GM23338 (cell line): ENCODE results near the gene TMBIM1. TPM values are rescaled to one million over a fixed set of nuclear protein-coding genes. Genes with fewer than 3 reads are reported as not detected.

Experiments
- ATAC-seq: fragments of 200-7000 bp; cut with Tn5 transposase; 3 replicates; pipeline ENCODE4 v1.9.1; 2020
- DNase-seq: peaks from one replicate; pipeline ENCODE4 v3.0.0-alpha.2; 2015; ENCODE audit warnings: low spot score
- H2AFZ ChIP-seq: fragments of 200-600 bp; sonication (generic); 2 replicates; pipeline ENCODE4 v1.8.0; 2016; ENCODE audit warnings: antibody characterized with exemption, mild to moderate bottlenecking, moderate library complexity
- H3F3A ChIP-seq: fragments of 200-600 bp; sonication (generic); replicated peaks from 2 replicates; pipeline ENCODE4 v1.8.0; 2017; ENCODE audit warnings: antibody characterized with exemption, mixed run types, low read depth
- H3K27ac ChIP-seq: fragments of 200-600 bp; sonication (generic); 2 replicates; pipeline ENCODE4 v1.6.1; 2016; ENCODE audit warnings: low read depth
- H3K27me3 ChIP-seq: fragments of 200-600 bp; sonication (generic); 2 replicates; pipeline ENCODE4 v1.8.0; 2016; ENCODE audit warnings: mild to moderate bottlenecking, mixed run types, moderate library complexity; ENCODE audit not compliant: insufficient read depth
- H3K36me3 ChIP-seq: fragments of 200-600 bp; sonication (generic); 2 replicates; pipeline ENCODE4 v1.8.0; 2016; ENCODE audit warnings: mild to moderate bottlenecking; ENCODE audit not compliant: insufficient read depth
- H3K4me1 ChIP-seq: fragments of 200-600 bp; sonication (generic); 2 replicates; pipeline ENCODE4 v1.8.0; 2016; ENCODE audit warnings: mild to moderate bottlenecking, moderate library complexity; ENCODE audit not compliant: insufficient read depth
- H3K4me2 ChIP-seq: fragments of 200-600 bp; sonication (generic); 2 replicates; pipeline ENCODE4 v1.7.1; 2017; ENCODE audit warnings: mixed run types
- H3K4me3 ChIP-seq: fragments of 200-600 bp; sonication (generic); 2 replicates; pipeline ENCODE4 v1.6.1; 2016; ENCODE audit warnings: mixed run types
- H3K79me2 ChIP-seq: fragments of 200-600 bp; sonication (generic); replicated peaks from 2 replicates; pipeline ENCODE4 v1.8.0; 2017; ENCODE audit warnings: mild to moderate bottlenecking; ENCODE audit not compliant: insufficient read depth
- H3K9me2 ChIP-seq: fragments of 200-600 bp; sonication (generic); 2 replicates; pipeline ENCODE4 v1.8.0; 2017; ENCODE audit not compliant: insufficient read depth
- H4K20me1 ChIP-seq: fragments of 200-600 bp; sonication (generic); replicated peaks from 2 replicates; pipeline ENCODE4 v1.8.0; 2017; ENCODE audit warnings: mild to moderate bottlenecking; ENCODE audit not compliant: insufficient read depth
- H3K27ac Mint-ChIP-seq: 2 replicates; pipeline ENCODE4 v1.8.0; 2020; ENCODE audit warnings: inconsistent platforms, mild to moderate bottlenecking, moderate library complexity, mixed read lengths
- H3K27me3 Mint-ChIP-seq: 3 replicates; pipeline ENCODE4 v1.8.0; 2022; ENCODE audit warnings: low read depth, mild to moderate bottlenecking, moderate library complexity, mixed read lengths, inconsistent platforms; ENCODE audit not compliant: insufficient read depth, poor library complexity
- H3K36me3 Mint-ChIP-seq: 3 replicates; pipeline ENCODE4 v1.8.0; 2021; ENCODE audit warnings: low read depth, mild to moderate bottlenecking, inconsistent platforms, moderate library complexity, mixed read lengths
- H3K4me1 Mint-ChIP-seq: 3 replicates; pipeline ENCODE4 v1.8.0; 2020; ENCODE audit warnings: mild to moderate bottlenecking, inconsistent platforms, mixed read lengths
- H3K4me3 Mint-ChIP-seq: 3 replicates; pipeline ENCODE4 v1.8.0; 2021; ENCODE audit warnings: moderate library complexity, mild to moderate bottlenecking, inconsistent platforms, mixed read lengths
- H3K9me3 Mint-ChIP-seq: 3 replicates; pipeline ENCODE4 v1.8.0; 2020; ENCODE audit warnings: moderate library complexity, mild to moderate bottlenecking, inconsistent platforms, mixed read lengths
- ETS1 ChIP-seq: IDR thresholded peaks from 2 replicates; pipeline ENCODE4 v1.6.1; 2016; ENCODE audit warnings: antibody characterized with exemption
- EZH2 ChIP-seq: fragments of 200-600 bp; sonication (generic); IDR thresholded peaks from one replicate; pipeline ENCODE4 v1.8.0; 2017; ENCODE audit warnings: antibody characterized with exemption, mild to moderate bottlenecking, low read depth; ENCODE audit not compliant: unreplicated experiment
- ZNF331 ChIP-seq: fragments of 250-450 bp; sonication (Bioruptor Pico); IDR thresholded peaks from 2 replicates; pipeline ENCODE4 v1.5.0; 2020; ENCODE audit warnings: low read depth, mild to moderate bottlenecking, moderate library complexity
- ZNF462 ChIP-seq: fragments of 250-450 bp; sonication (Bioruptor Pico); IDR thresholded peaks from 2 replicates; pipeline ENCODE4 v1.5.0; 2020; ENCODE audit warnings: mild to moderate bottlenecking, moderate library complexity
- polyA plus RNA-seq: library from polyadenylated mRNA; unstranded; fragments of >200 nt; fragmentation: Nextera tagmentation; extraction: Ambion mirVana; gene quantifications from 2 replicates; pipeline ENCODE4 v1.2.1, GENCODE V29; 2016
- total RNA-seq: library from RNA; depleted of rRNA; stranded (reverse); fragments of >200 nt; shearing (Covaris generic); gene quantifications from 2 replicates; pipeline ENCODE4 v1.2.3, GENCODE V29; 2014

The TMBIM1 gene
- total and polyA plus RNA-seq, 2 experiments from 2014 or later: 12.0 to 20.8 TPM

DNA sequence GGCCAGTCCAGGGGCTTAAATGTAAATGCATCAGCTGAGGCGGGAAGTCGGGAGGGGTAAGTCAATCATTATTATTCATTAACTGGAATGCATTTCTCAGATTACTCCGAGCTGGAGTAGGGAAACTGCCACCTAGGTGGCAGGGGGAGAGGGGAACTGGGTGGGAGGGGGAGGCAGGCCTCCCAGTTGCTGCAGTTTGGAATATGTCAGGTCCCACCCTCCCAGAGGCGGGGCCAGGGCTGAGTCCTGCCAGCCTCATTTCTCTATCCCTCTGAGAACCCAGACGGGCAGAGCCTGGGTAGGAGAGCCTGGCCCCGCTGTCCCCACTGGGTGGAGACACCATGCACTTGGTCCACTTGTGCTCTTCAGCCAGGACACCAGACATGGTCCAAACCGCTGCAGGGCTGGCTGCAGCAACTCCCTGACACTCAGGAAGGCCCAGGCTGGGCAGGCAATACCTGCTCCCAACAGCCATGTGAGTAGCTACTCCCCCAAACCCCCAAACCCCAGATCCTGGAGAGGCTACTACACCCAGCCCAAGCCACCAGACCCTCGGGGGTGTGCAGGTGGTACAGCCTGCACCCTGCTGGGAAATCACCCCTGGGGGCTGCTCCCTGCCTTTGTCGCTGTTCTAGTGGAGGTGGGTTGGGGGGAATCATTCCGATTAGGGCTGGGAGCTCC lies 31.4 kb downstream of the TMBIM1 start, which contains the start of gene GPBAR1 (continued):
- TF ChIP-seq ZNF462 (CRISPR knock-in tag): no peak
- TF ChIP-seq ZNF331 (CRISPR knock-in tag): no peak
- no peak for TF ChIP-seq ETS1

DNA sequence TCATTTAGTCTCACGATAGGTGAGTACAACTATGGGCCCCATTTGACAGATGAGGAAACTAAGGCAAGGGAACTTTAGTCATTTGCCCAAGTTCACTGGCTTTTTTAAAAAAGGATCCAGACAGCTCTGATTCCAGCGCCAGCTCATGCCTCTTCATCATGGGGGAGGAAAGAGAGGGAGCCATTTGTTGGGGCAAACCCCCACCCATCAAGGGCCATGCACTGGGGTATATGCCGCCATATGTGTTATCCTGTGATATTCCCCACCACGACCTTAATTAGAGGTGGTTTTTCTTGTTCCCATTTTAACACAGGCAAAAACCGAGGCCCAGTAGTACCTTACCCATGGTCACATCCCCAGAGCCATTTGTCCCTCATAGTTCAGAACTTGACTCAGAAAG lies 32.1 kb downstream of the TMBIM1 start:
- Mint-ChIP-seq H3K4me1 (peaks cover 33% of the 10 kb centered on the region), H3K36me3 (peaks cover 26% of the 10 kb centered on the region), H3K4me3 (peak overlapping the region; percentile 41; the same call in 1 of the 3 replicates), H3K27me3 (peaks cover 16% of the 10 kb centered on the region), H3K9me3 (no peaks in the 10 kb centered on the region), H3K27ac (no peak overlapping the region; the same call in 1 of the 2 replicates)
- Histone ChIP-seq H3K27me3 (no peaks in the 10 kb centered on the region), H3K9me2 (no peaks in the 10 kb centered on the region), H3K27ac (peak overlapping the region; percentile 45; the same call in 1 of the 2 replicates), H3K36me3 (peaks cover 9% of the 10 kb centered on the region; the same call in 1 of the 2 replicates), H3K4me1 (peaks cover 29% of the 10 kb centered on the region), H2AFZ (no peak overlapping the region), H3F3A (peaks cover 11% of the 10 kb centered on the region), H4K20me1 (peaks cover 4% of the 10 kb centered on the region; the same call in 1 of the 2 replicates), H3K4me2 (peak overlapping the region; percentile 57; the same call in 1 of the 2 replicates), H3K4me3 (peak overlapping the region; percentile 14; the same call in 1 of the 2 replicates), H3K79me2 (no peaks in the 10 kb centered on the region)
- TF ChIP-seq EZH2: no peak
- no peak for TF ChIP-seq ZNF462 (CRISPR knock-in tag)
- DNase-seq: no peak
- ATAC-seq: no peak
